Panc1 (cell line): Measurements from ENCODE around the gene SHISA5. TPM values are rescaled to one million over a fixed set of nuclear protein-coding genes. Genes with fewer than 3 reads are reported as not detected.

Source experiments
- ATAC-seq: fragments of 200-7000 bp; cut with Tn5 transposase; 2 replicates; pipeline ENCODE4 v1.9.1; 2020; ENCODE audit warnings: mild to moderate bottlenecking, moderate library complexity
- BruUV-seq: library from RNA; stranded (reverse); fragments of 400-500 nt; replicated peaks from 2 replicates; lab custom pipeline; 2021; lab: Mats Ljungman, UMichigan
- CTCF ChIA-PET: fragments of 300-600 bp; sonication (Branson Sonifier 250); formaldehyde crosslinking; loops from one replicate; lab custom pipeline; 2022; ENCODE audit warnings: antibody characterized with exemption; lab: Charles Lee
- POLR2A ChIA-PET: fragments of 300-600 bp; sonication (Branson Sonifier 250); formaldehyde crosslinking; loops from one replicate; lab custom pipeline; 2022; ENCODE audit warnings: antibody characterized with exemption; lab: Charles Lee
- DNase-seq: peaks from one replicate; pipeline ENCODE4 v3.0.0-alpha.2; 2010; ENCODE audit warnings: low read depth, low spot score
- H3K27ac ChIP-seq: 2 replicates; pipeline ENCODE4 v1.5.1; 2011; ENCODE audit warnings: mild to moderate bottlenecking, low read length, inconsistent platforms
- H3K27me3 ChIP-seq: fragments of 200-500 bp; sonication (Bioruptor generic); 2 replicates; pipeline ENCODE4 v1.6.0; 2014; ENCODE audit warnings: low read length, inconsistent platforms; ENCODE audit not compliant: control insufficient read depth, insufficient read depth
- H3K36me3 ChIP-seq: fragments of 200-500 bp; sonication (Bioruptor generic); 2 replicates; pipeline ENCODE4 v1.5.1; 2014; ENCODE audit warnings: inconsistent platforms, mild to moderate bottlenecking, low read length, moderate library complexity; ENCODE audit not compliant: control insufficient read depth, insufficient read depth
- H3K4me1 ChIP-seq: 2 replicates; pipeline ENCODE4 v1.5.1; 2011; ENCODE audit warnings: inconsistent platforms, mild to moderate bottlenecking, low read length, moderate library complexity; ENCODE audit not compliant: control insufficient read depth, insufficient read depth
- H3K4me3 ChIP-seq, 2 experiments: 2 replicates each; pipeline ENCODE4 v1.5.1; 2011 to 2012; ENCODE audit warnings: low read depth in 2 of 2, low read length in 2 of 2, mild to moderate bottlenecking in 2 of 2, inconsistent platforms in 1 of 2, moderate library complexity in 1 of 2
- H3K9me3 ChIP-seq: fragments of 200-500 bp; sonication (Bioruptor generic); 2 replicates; pipeline ENCODE4 v1.5.1; 2014; ENCODE audit warnings: low read depth, mild to moderate bottlenecking, inconsistent platforms, low read length, moderate library complexity; ENCODE audit not compliant: control insufficient read depth, insufficient read depth
- POLR2AphosphoS5 ChIP-seq: IDR thresholded peaks from 2 replicates; pipeline ENCODE4 v1.6.1; 2012; ENCODE audit warnings: mild to moderate bottlenecking, low read depth, low read length, moderate library complexity
- SIN3A ChIP-seq: IDR thresholded peaks from 2 replicates; pipeline ENCODE4 v1.6.1; 2012; ENCODE audit warnings: low read depth, mild to moderate bottlenecking, low read length, moderate library complexity, borderline replicate concordance; ENCODE audit not compliant: insufficient read depth
- TCF7L2 ChIP-seq: IDR thresholded peaks from 2 replicates; pipeline ENCODE4 v1.6.1; 2011; ENCODE audit warnings: mild to moderate bottlenecking, low read depth, low read length, inconsistent platforms
- in situ Hi-C: cut with HindIII; loops from 2 replicates; pipeline ENCODE4 v1.10.0; 2016; ENCODE audit warnings: low sequenced_read_pairs, low pct_unique_long_range_greater_than_20kb
- intact Hi-C: fragments of 100-400 bp; cut with micrococcal nuclease; formaldehyde crosslinking; loops from one replicate; pipeline ENCODE4 v1.10.0; 2022; ENCODE audit not compliant: unreplicated experiment
- total RNA-seq: library from RNA; stranded (reverse); gene quantifications from one replicate; pipeline ENCODE4 v1.2.1, GENCODE V29; 2021; ENCODE audit not compliant: unreplicated experiment
- TF ChIP-seq, protein P1 (sequence below), 2 experiments: IDR thresholded peaks; 2 replicates each; pipeline ENCODE4 v1.6.1; 2011 to 2012; ENCODE audit warnings: low read depth in 2 of 2, control low read depth in 1 of 2, low read length in 1 of 2, mild to moderate bottlenecking in 1 of 2, moderate library complexity in 1 of 2; ENCODE audit not compliant: insufficient read depth in 1 of 2
- TF ChIP-seq, protein P2 (sequence below): fragments of 450-650 bp; IDR thresholded peaks from 2 replicates; pipeline ENCODE4 v1.5.1; 2017; ENCODE audit warnings: mild to moderate bottlenecking

The SHISA5 gene
- total RNA-seq, 1 experiment from 2014 or later = 122 TPM

DNA sequence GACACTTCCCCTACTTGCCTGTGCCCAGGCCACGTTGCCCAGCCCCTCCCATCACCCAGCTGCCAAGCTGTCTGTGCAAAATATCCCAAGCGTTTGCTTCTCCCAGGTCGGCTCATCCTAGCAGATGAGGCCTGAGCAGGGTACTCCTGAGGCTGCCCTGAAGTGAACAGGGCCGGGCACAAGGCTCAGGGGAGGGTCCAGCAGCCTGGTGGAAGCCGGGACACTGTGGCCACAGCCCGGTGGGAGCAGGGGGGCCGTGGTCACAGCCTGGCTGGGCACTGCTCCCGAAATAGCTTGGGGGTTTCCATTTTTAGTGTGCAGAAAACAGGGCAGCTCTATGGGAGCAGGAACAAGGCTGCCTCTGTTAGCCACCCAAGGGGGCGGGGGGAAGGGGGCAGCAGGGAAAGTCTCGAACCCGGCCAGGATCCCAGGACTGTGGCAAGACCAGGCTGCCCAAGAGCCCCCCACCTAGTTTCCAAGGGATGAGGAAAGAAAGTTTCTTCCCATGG lies 77.5 kb downstream of the SHISA5 start:
- CTCF ChIA-PET = interaction anchor here (1.2 kb wide), 1 partner anchor 10 kb away, joined by 4 read pairs; no protein-coding TSS in a partner anchor
- Histone ChIP-seq H3K27me3 (no peaks in the 10 kb centered on the region), H3K9me3 (no peaks in the 10 kb centered on the region), H3K27ac (no peak overlapping the region), H3K4me1 (peaks cover 4% of the 10 kb centered on the region; the same call in 1 of the 2 replicates), H3K36me3 (no peaks in the 10 kb centered on the region), H3K4me3 (no peak overlapping the region)
- POLR2A ChIA-PET = interaction anchor here (0.6 kb wide), 1 partner anchor 1766 kb away, joined by 5 read pairs; no protein-coding TSS in a partner anchor
- TF ChIP-seq, protein P1, sequence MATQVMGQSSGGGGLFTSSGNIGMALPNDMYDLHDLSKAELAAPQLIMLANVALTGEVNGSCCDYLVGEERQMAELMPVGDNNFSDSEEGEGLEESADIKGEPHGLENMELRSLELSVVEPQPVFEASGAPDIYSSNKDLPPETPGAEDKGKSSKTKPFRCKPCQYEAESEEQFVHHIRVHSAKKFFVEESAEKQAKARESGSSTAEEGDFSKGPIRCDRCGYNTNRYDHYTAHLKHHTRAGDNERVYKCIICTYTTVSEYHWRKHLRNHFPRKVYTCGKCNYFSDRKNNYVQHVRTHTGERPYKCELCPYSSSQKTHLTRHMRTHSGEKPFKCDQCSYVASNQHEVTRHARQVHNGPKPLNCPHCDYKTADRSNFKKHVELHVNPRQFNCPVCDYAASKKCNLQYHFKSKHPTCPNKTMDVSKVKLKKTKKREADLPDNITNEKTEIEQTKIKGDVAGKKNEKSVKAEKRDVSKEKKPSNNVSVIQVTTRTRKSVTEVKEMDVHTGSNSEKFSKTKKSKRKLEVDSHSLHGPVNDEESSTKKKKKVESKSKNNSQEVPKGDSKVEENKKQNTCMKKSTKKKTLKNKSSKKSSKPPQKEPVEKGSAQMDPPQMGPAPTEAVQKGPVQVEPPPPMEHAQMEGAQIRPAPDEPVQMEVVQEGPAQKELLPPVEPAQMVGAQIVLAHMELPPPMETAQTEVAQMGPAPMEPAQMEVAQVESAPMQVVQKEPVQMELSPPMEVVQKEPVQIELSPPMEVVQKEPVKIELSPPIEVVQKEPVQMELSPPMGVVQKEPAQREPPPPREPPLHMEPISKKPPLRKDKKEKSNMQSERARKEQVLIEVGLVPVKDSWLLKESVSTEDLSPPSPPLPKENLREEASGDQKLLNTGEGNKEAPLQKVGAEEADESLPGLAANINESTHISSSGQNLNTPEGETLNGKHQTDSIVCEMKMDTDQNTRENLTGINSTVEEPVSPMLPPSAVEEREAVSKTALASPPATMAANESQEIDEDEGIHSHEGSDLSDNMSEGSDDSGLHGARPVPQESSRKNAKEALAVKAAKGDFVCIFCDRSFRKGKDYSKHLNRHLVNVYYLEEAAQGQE (IDR thresholded peaks at IDR 0.05; ENCODE audit: insufficient read depth in 1 of 2, low read depth in 2 of 2, low read length in 1 of 2) = no peak
- TF ChIP-seq, protein P2, sequence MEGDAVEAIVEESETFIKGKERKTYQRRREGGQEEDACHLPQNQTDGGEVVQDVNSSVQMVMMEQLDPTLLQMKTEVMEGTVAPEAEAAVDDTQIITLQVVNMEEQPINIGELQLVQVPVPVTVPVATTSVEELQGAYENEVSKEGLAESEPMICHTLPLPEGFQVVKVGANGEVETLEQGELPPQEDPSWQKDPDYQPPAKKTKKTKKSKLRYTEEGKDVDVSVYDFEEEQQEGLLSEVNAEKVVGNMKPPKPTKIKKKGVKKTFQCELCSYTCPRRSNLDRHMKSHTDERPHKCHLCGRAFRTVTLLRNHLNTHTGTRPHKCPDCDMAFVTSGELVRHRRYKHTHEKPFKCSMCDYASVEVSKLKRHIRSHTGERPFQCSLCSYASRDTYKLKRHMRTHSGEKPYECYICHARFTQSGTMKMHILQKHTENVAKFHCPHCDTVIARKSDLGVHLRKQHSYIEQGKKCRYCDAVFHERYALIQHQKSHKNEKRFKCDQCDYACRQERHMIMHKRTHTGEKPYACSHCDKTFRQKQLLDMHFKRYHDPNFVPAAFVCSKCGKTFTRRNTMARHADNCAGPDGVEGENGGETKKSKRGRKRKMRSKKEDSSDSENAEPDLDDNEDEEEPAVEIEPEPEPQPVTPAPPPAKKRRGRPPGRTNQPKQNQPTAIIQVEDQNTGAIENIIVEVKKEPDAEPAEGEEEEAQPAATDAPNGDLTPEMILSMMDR = no peak
- TF ChIP-seq SIN3A = no peak
- no peak for TF ChIP-seq TCF7L2
- no peak for TF ChIP-seq POLR2AphosphoS5
- DNase-seq = no peak
- in situ Hi-C loops = no loop called here
- intact Hi-C loops = no loop called here
- ATAC-seq = no peak
- BruUV-seq = no TSS peak

DNA sequence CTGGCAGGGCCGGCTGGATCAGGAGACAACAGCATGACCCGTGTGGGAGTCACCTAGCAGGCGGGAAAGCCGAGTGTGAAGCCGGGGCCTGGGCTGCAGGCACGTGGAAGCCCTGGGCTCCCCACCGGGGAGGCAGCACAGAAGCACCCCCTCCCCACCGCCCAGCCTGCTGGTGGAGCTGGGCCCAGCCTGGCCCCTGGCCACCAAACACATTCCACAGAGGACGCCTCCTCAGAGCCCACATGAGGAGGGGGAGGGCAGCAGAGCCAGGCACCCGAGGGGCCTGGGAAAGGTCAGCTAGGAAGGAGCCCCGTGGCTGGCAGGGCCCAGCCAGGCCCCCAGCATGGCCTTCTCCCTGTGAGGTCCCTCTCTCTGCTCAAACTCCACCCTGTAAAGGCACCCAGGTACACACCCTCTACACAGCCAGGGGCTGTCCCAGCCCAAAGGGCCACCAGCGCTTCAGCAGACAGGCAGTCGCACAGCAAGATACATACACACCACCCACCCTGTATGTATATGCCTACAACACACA lies 78.6 kb downstream of the SHISA5 start:
- H3K4me1 ChIP-seq = peaks cover 4% of the 10 kb centered on the region; the same call in 1 of the 2 replicates
- H3K4me3 ChIP-seq = no peak overlapping the region
- ChIA-PET CTCF (interaction anchor here (1.2 kb wide), 1 partner anchor 11 kb away, joined by 4 read pairs; no protein-coding TSS in a partner anchor), POLR2A (no interaction called here)
- ATAC-seq (no peak), DNase-seq (no peak)
- no peaks in the 10 kb centered on the region for H3K36me3 ChIP-seq
- no TSS peak for BruUV-seq
- in situ Hi-C loops = no loop called here
- H3K27ac ChIP-seq = no peak overlapping the region
- H3K27me3 ChIP-seq = no peaks in the 10 kb centered on the region
- intact Hi-C loops = no loop called here
- TF ChIP-seq, protein P2 = no peak
- TF ChIP-seq SIN3A (no peak), TCF7L2 (no peak), POLR2AphosphoS5 (no peak)
- TF ChIP-seq, protein P1 (IDR thresholded peaks at IDR 0.05; ENCODE audit: insufficient read depth in 1 of 2, low read depth in 2 of 2, low read length in 1 of 2) = no peak
- H3K9me3 ChIP-seq = no peaks in the 10 kb centered on the region
